K562 (cell line): ENCODE data around the gene EGR4. TPM values are rescaled to one million over a fixed set of nuclear protein-coding genes. Genes with fewer than 3 reads are reported as not detected.

Source experiments
- ATAC-seq: fragments of 200-7000 bp; cut with Tn5 transposase; 3 replicates; pipeline ENCODE4 v1.9.1; 2020; ENCODE audit warnings: moderate library complexity
- BruUV-seq: library from RNA; stranded (reverse); fragments of 400-500 nt; replicated peaks from 2 replicates; lab custom pipeline; 2021; lab: Mats Ljungman, UMichigan
- CTCF ChIA-PET: fragments of 300-600 bp; formaldehyde crosslinking; extraction: SDS; loops from one replicate; lab custom pipeline; 2021; ENCODE audit warnings: low intra/inter-chr PET ratio; lab: Yijun Ruan, JAX
- POLR2A ChIA-PET: fragments of 300-600, 350-650 bp; sonication (Branson Sonifier 250); formaldehyde crosslinking; extraction: SDS; loops from one replicate; lab custom pipeline; 2021; ENCODE audit warnings: antibody characterized with exemption, inconsistent platforms; lab: Yijun Ruan, JAX
- DNase-seq, 4 experiments: peaks; one replicate each; pipeline versions ENCODE4 v3.0.0 to v3.0.0-alpha.2; 2011 to 2018; ENCODE audit warnings: low spot score in 3 of 4, mixed read lengths in 3 of 4; ENCODE audit errors: extremely low read depth in 1 of 4
- FAIRE-seq: peaks from 2 replicates; lab custom pipeline; 2011; peaks lifted over from hg19 to GRCh38; lab: Jason Lieb, UNC
- H2AFZ ChIP-seq: 2 replicates; pipeline ENCODE4 v1.6.0; 2011; ENCODE audit warnings: low read depth, low read length, control low read depth, inconsistent platforms
- H3K27ac ChIP-seq: fragments of 200-600 bp; 3 replicates; pipeline ENCODE4 v1.8.0; 2011; ENCODE audit warnings: low read depth, mild to moderate bottlenecking, control low read depth, inconsistent platforms, low read length, moderate library complexity, mixed read lengths; ENCODE audit errors: extremely low read depth
- H3K27me3 ChIP-seq, 2 experiments: fragments of 300-600 bp in 1 of 2; 2 replicates in 1 of 2; 3 replicates in 1 of 2; pipeline versions ENCODE4 v1.6.0 to v1.8.0; 2011; ENCODE audit warnings: inconsistent platforms in 2 of 2, low read length in 2 of 2, mild to moderate bottlenecking in 1 of 2, mixed read lengths in 1 of 2, moderate library complexity in 1 of 2; ENCODE audit not compliant: control insufficient read depth in 2 of 2, insufficient read depth in 2 of 2
- H3K36me3 ChIP-seq: fragments of 300-600 bp; 3 replicates; pipeline ENCODE4 v1.8.0; 2011; ENCODE audit warnings: mild to moderate bottlenecking, low read length, inconsistent platforms; ENCODE audit not compliant: control insufficient read depth, insufficient read depth
- H3K4me1 ChIP-seq, 2 experiments: fragments of 200-600 bp in 1 of 2; replicated peaks in 1 of 2; 2 replicates in 1 of 2; 3 replicates in 1 of 2; pipeline versions ENCODE4 v1.5.1 to v1.8.0; 2011; ENCODE audit warnings: inconsistent platforms in 2 of 2, low read length in 2 of 2, mild to moderate bottlenecking in 1 of 2, mixed read lengths in 1 of 2, moderate library complexity in 1 of 2; ENCODE audit not compliant: control insufficient read depth in 2 of 2, insufficient read depth in 2 of 2
- H3K4me2 ChIP-seq: 2 replicates; pipeline ENCODE4 v1.6.1; 2011; ENCODE audit warnings: low read length, control low read depth, inconsistent platforms, mixed read lengths; ENCODE audit not compliant: insufficient read depth
- H3K4me3 ChIP-seq: fragments of 200-600 bp; sonication (generic), shearing (Covaris generic); 2 replicates; pipeline ENCODE4 v1.5.1; 2016; ENCODE audit warnings: control low read depth, inconsistent platforms
- H3K79me2 ChIP-seq: fragments of 200-600 bp; 3 replicates; pipeline ENCODE4 v1.8.0; 2011; ENCODE audit warnings: low read length, inconsistent platforms; ENCODE audit not compliant: control insufficient read depth, insufficient read depth
- H3K9ac ChIP-seq, 2 experiments: 2 replicates each; pipeline versions ENCODE4 v1.6.0 to v1.6.1; 2011; ENCODE audit warnings: low read depth in 2 of 2, low read length in 2 of 2, control low read depth in 1 of 2, inconsistent platforms in 1 of 2, mild to moderate bottlenecking in 1 of 2, mixed read lengths in 1 of 2; ENCODE audit not compliant: insufficient read depth in 1 of 2
- H3K9me1 ChIP-seq: one replicate; pipeline ENCODE4 v1.6.0; 2011; ENCODE audit warnings: inconsistent platforms, mild to moderate bottlenecking, low read length, moderate library complexity; ENCODE audit not compliant: control insufficient read depth, insufficient read depth
- H3K9me3 ChIP-seq: replicated peaks from 2 replicates; pipeline ENCODE4 v1.5.1; 2011; ENCODE audit warnings: low read depth, low read length, inconsistent platforms; ENCODE audit not compliant: control insufficient read depth, insufficient read depth
- H4K20me1 ChIP-seq: replicated peaks from 2 replicates; pipeline ENCODE4 v1.6.1; 2011; ENCODE audit warnings: low read length, inconsistent platforms, mixed read lengths; ENCODE audit not compliant: control insufficient read depth, insufficient read depth
- ILF3 ChIP-seq: fragments of 450-650 bp; IDR thresholded peaks from 2 replicates; pipeline ENCODE4 v1.6.1; 2018; ENCODE audit warnings: antibody characterized with exemption, mild to moderate bottlenecking, moderate library complexity, borderline replicate concordance
- JUN ChIP-seq, 2 experiments: sonication (generic) in 1 of 2; formaldehyde crosslinking in 1 of 2; IDR thresholded peaks; 2 replicates each; pipeline versions ENCODE4 v1.6.1 to v1.8.0; 2012 to 2022; ENCODE audit warnings: borderline replicate concordance in 2 of 2, mild to moderate bottlenecking in 2 of 2, improper control_type of control experiment in 1 of 2, low read depth in 1 of 2, low read length in 1 of 2, missing genetic modification reagents in 1 of 2
- KDM5B ChIP-seq: fragments of 200-600 bp; sonication (generic); IDR thresholded peaks from 2 replicates; pipeline ENCODE4 v1.6.1; 2012; ENCODE audit warnings: low read depth, mild to moderate bottlenecking, moderate library complexity, low read length, control low read depth, inconsistent platforms; ENCODE audit not compliant: insufficient replicate concordance
- L3MBTL2 ChIP-seq: fragments of 450-650 bp; IDR thresholded peaks from 2 replicates; pipeline ENCODE4 v1.6.1; 2016; ENCODE audit warnings: mild to moderate bottlenecking, moderate library complexity
- PTRF ChIP-seq: fragments of 450-650 bp; IDR thresholded peaks from 2 replicates; pipeline ENCODE4 v1.6.1; 2016; ENCODE audit warnings: mild to moderate bottlenecking, missing genetic modification characterization, missing compliant biosample characterization
- RAD51 ChIP-seq: fragments of 450-650 bp; IDR thresholded peaks from 2 replicates; pipeline ENCODE4 v1.7.1; 2016; ENCODE audit warnings: low read depth, mild to moderate bottlenecking, borderline replicate concordance
- RFX5 ChIP-seq: IDR thresholded peaks from 2 replicates; pipeline ENCODE4 v1.6.1; 2011; ENCODE audit warnings: low read depth, mild to moderate bottlenecking, improper control_type of control experiment, low read length
- SRSF9 ChIP-seq: fragments of 200-400 bp; formaldehyde crosslinking; IDR thresholded peaks from 2 replicates; pipeline ENCODE4 v1.6.1; 2017; ENCODE audit warnings: low read depth, low read length, borderline replicate concordance
- ZNF143 ChIP-seq: sonication (generic); formaldehyde crosslinking; IDR thresholded peaks from 2 replicates; pipeline ENCODE4 v1.9.0; 2022; ENCODE audit warnings: mild to moderate bottlenecking, missing genetic modification reagents
- ZNF280B ChIP-seq: fragments of 250-450 bp; sonication (Bioruptor Pico); IDR thresholded peaks from 2 replicates; pipeline ENCODE4 v1.5.1; 2021; ENCODE audit warnings: mild to moderate bottlenecking
- ZNF395 ChIP-seq: fragments of 200-800 bp; sonication (Bioruptor generic); IDR thresholded peaks from 2 replicates; pipeline ENCODE4 v1.6.1; 2017; ENCODE audit warnings: missing genetic modification characterization, missing compliant biosample characterization
- WGBS: fragments of 100-300 bp; shearing (Covaris generic); methylation state at CpG from one replicate; pipeline ENCODE4 v1.1.6; 2016; ENCODE audit warnings: low coverage, mixed read lengths; ENCODE audit not compliant: insufficient coverage; ENCODE audit errors: missing lambda C conversion rate; 5-methylcytosine and 5-hydroxymethylcytosine counted together
- in situ Hi-C: fragments of 300-500 bp; cut with MboI; formaldehyde crosslinking; loops from 4 replicates; pipeline ENCODE4 v1.15.0; 2018; ENCODE audit warnings: inconsistent platforms, mixed read lengths
- intact Hi-C: fragments of 100-400 bp; cut with micrococcal nuclease; formaldehyde crosslinking; loops from 2 replicates; pipeline ENCODE4 v1.14.2; 2022
- polyA plus RNA-seq, 8 experiments: library from polyadenylated mRNA; depleted of rRNA in 4 of 8; stranded (reverse) in 5 of 8; unstranded in 3 of 8; fragments of >200 nt; fragmentation: Nextera tagmentation in 2 of 8; fragmentation: Illumina TruSeq in 1 of 8; extraction: Ambion mirVana in 2 of 8; extraction: Trizol in 1 of 8; gene quantifications; 2 replicates each; pipeline versions ENCODE4 v1.2.1 to v1.2.3, GENCODE V29; 2011 to 2014; ENCODE audit warnings: inconsistent platforms in 1 of 8, missing spikeins in 1 of 8
- total RNA-seq, 7 experiments: library from RNA; depleted of rRNA in 6 of 7; stranded (reverse); fragments of >200 nt in 6 of 7; fragmentation: Illumina TruSeq in 2 of 7; extraction: Trizol in 2 of 7; gene quantifications; 2 replicates each; pipeline versions ENCODE4 v1.2.1 to v1.2.3, GENCODE V29; 2011 to 2021; ENCODE audit warnings: low replicate concordance in 1 of 7
- TF ChIP-seq, protein P1 (sequence below): sonication (generic); formaldehyde crosslinking; IDR thresholded peaks from 2 replicates; pipeline ENCODE4 v1.8.0; 2022; ENCODE audit warnings: missing genetic modification reagents, mild to moderate bottlenecking, borderline replicate concordance

Gene EGR4
- total and polyA plus RNA-seq, 9 of the 15 experiments (the other 6 are each of a cell fraction or from before 2014, with no cell fraction given) = not detected

GRCh38 chr2:73256618-73256922, 36.8 kb downstream of the EGR4 start:
- Histone ChIP-seq H3K27ac (no peak overlapping the region), H3K79me2 (no peaks in the 10 kb centered on the region), H4K20me1 (peaks cover 6% of the 10 kb centered on the region; the same call in 1 of the 2 replicates), H3K4me3 (no peak overlapping the region), H3K27me3 (no peaks in the 10 kb centered on the region), H3K9me1 (no peaks in the 10 kb centered on the region), H3K9me3 (no peaks in the 10 kb centered on the region), H3K4me2 (no peak overlapping the region), H3K4me1 (peaks cover 2 to 22% of the 10 kb centered on the region in 2 experiments; a peak in 3 of 5 replicates), H2AFZ (no peak overlapping the region), H3K9ac (no peak overlapping the region), H3K36me3 (peaks cover 32% of the 10 kb centered on the region)
- 20% methylated on average over 1 of the region's 1 CpG for WGBS
- in situ Hi-C loops = no loop called here
- FAIRE-seq = no peak
- no TSS peak for BruUV-seq
- ChIA-PET CTCF (no interaction called here), POLR2A (interaction anchor here (1.1 to 2.2 kb wide), 5 partner anchors 12 to 44 kb away, joined by 4 to 15 read pairs (median 8); partner anchors contain the start of gene CCT7)
- intact Hi-C loops = loop anchor here (5.0 to 10.0 kb wide), 2 partner anchors 79 to 272 kb away; no protein-coding TSS in a partner anchor
- no peak for ATAC-seq
- no peak for TF ChIP-seq ZNF395 (CRISPR knock-in tag)
- TF ChIP-seq JUN (IDR thresholded peaks at IDR 0.05; ENCODE audit: borderline replicate concordance, low read depth, low read length) = no peak
- no peak for TF ChIP-seq JUN (CRISPR knock-in tag; IDR thresholded peaks at IDR 0.05; ENCODE audit: borderline replicate concordance)
- TF ChIP-seq, protein P1, sequence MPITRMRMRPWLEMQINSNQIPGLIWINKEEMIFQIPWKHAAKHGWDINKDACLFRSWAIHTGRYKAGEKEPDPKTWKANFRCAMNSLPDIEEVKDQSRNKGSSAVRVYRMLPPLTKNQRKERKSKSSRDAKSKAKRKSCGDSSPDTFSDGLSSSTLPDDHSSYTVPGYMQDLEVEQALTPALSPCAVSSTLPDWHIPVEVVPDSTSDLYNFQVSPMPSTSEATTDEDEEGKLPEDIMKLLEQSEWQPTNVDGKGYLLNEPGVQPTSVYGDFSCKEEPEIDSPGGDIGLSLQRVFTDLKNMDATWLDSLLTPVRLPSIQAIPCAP (CRISPR knock-in tag) = no peak
- TF ChIP-seq RFX5 = no peak
- no peak for TF ChIP-seq KDM5B
- TF ChIP-seq PTRF (tag) = no peak
- TF ChIP-seq RAD51 = no peak
- no peak for TF ChIP-seq ILF3
- no peak for TF ChIP-seq ZNF143 (CRISPR knock-in tag)
- TF ChIP-seq SRSF9 = no peak
- no peak for TF ChIP-seq ZNF280B (CRISPR knock-in tag)
- TF ChIP-seq L3MBTL2 = no peak
- no peak for DNase-seq
